ENCODE results near the gene GFRA3.

GFRA3 gene

GRCh38 chr5:138229387-138229786 is 45.0 kb downstream of the GFRA3 start:
- no peak overlapping the region for H2AFZ ChIP-seq (ENCODE audit: low read depth, low read length)
- no peaks in the 10 kb centered on the region for H3K4me1 ChIP-seq (ENCODE audit: low read length)
- H3K9me3 ChIP-seq (ENCODE audit: insufficient read depth, low read length), result peaks cover 11% of the 10 kb centered on the region; the same call in 1 of the 2 replicates
- TF ChIP-seq, protein P1, sequence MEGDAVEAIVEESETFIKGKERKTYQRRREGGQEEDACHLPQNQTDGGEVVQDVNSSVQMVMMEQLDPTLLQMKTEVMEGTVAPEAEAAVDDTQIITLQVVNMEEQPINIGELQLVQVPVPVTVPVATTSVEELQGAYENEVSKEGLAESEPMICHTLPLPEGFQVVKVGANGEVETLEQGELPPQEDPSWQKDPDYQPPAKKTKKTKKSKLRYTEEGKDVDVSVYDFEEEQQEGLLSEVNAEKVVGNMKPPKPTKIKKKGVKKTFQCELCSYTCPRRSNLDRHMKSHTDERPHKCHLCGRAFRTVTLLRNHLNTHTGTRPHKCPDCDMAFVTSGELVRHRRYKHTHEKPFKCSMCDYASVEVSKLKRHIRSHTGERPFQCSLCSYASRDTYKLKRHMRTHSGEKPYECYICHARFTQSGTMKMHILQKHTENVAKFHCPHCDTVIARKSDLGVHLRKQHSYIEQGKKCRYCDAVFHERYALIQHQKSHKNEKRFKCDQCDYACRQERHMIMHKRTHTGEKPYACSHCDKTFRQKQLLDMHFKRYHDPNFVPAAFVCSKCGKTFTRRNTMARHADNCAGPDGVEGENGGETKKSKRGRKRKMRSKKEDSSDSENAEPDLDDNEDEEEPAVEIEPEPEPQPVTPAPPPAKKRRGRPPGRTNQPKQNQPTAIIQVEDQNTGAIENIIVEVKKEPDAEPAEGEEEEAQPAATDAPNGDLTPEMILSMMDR (IDR thresholded peaks at IDR 0.05; ENCODE audit: low read depth, low read length), result no peak
- TF ChIP-seq EZH2phosphoT487 (IDR thresholded peaks at IDR 0.05; ENCODE audit: low read depth), result no peak
- H3K36me3 ChIP-seq (replicated peaks; ENCODE audit: low read depth, low read length), result no peaks in the 10 kb centered on the region
- H3K4me3 ChIP-seq (ENCODE audit: low read length), result no peak overlapping the region
- no peak overlapping the region for H3K9ac ChIP-seq (ENCODE audit: low read length)
- no peaks in the 10 kb centered on the region; the same call in 1 of the 2 replicates for H3K27me3 ChIP-seq (ENCODE audit: low read depth, low read length)
- H3K27ac ChIP-seq (ENCODE audit: low read length), result no peak overlapping the region
- H3K79me2 ChIP-seq (ENCODE audit: low read length), result no peaks in the 10 kb centered on the region
- H4K20me1 ChIP-seq (ENCODE audit: insufficient read depth, low read length), result no peaks in the 10 kb centered on the region
- H3K4me2 ChIP-seq (ENCODE audit: low read length), result no peak overlapping the region

DNA sequence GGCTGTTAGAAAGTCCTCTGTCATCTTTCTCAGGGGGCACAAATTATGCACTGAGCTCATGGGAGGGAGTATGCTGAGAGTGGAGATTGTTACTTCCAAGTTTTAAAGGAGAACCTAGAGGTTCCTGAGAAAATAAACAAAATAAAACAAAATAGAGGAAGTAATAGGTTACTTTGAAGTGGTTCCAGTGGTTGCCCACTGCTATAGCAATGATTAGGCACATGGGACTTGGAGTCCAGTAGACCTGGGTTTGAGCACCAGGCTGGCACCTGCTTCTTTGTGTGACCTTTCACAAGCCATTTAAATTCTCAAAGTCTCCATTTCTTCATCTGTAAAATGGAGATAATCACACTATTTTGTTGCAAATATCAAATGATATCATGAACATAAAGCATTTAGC is 47.5 kb downstream of the GFRA3 start:
- H3K79me2 ChIP-seq (ENCODE audit: low read length), result no peaks in the 10 kb centered on the region
- peaks cover 11% of the 10 kb centered on the region; the same call in 1 of the 2 replicates for H3K9me3 ChIP-seq (ENCODE audit: insufficient read depth, low read length)
- no peak for TF ChIP-seq EZH2phosphoT487 (IDR thresholded peaks at IDR 0.05; ENCODE audit: low read depth)
- TF ChIP-seq, protein P1 (IDR thresholded peaks at IDR 0.05; ENCODE audit: low read depth, low read length), result no peak
- H2AFZ ChIP-seq (ENCODE audit: low read depth, low read length), result no peak overlapping the region
- H4K20me1 ChIP-seq (ENCODE audit: insufficient read depth, low read length), result no peaks in the 10 kb centered on the region
- no peaks in the 10 kb centered on the region; the same call in 1 of the 2 replicates for H3K27me3 ChIP-seq (ENCODE audit: low read depth, low read length)
- no peak overlapping the region for H3K9ac ChIP-seq (ENCODE audit: low read length)
- H3K4me3 ChIP-seq (ENCODE audit: low read length), result no peak overlapping the region
- H3K4me1 ChIP-seq (ENCODE audit: low read length), result no peaks in the 10 kb centered on the region
- no peaks in the 10 kb centered on the region for H3K36me3 ChIP-seq (replicated peaks; ENCODE audit: low read depth, low read length)
- no peak overlapping the region for H3K4me2 ChIP-seq (ENCODE audit: low read length)
- H3K27ac ChIP-seq (ENCODE audit: low read length), result no peak overlapping the region

GRCh38 chr5:138224712-138225111 is 49.7 kb downstream of the GFRA3 start:
- no peak overlapping the region for H3K4me3 ChIP-seq (ENCODE audit: low read length)
- no peaks in the 10 kb centered on the region for H3K79me2 ChIP-seq (ENCODE audit: low read length)
- no peak overlapping the region for H3K27ac ChIP-seq (ENCODE audit: low read length)
- no peaks in the 10 kb centered on the region for H3K4me1 ChIP-seq (ENCODE audit: low read length)
- no peaks in the 10 kb centered on the region for H3K27me3 ChIP-seq (ENCODE audit: low read depth, low read length)
- peaks cover 11% of the 10 kb centered on the region; the same call in 1 of the 2 replicates for H3K9me3 ChIP-seq (ENCODE audit: insufficient read depth, low read length)
- no peaks in the 10 kb centered on the region for H4K20me1 ChIP-seq (ENCODE audit: insufficient read depth, low read length)
- H3K9ac ChIP-seq (ENCODE audit: low read length), result no peak overlapping the region
- no peaks in the 10 kb centered on the region for H3K36me3 ChIP-seq (replicated peaks; ENCODE audit: low read depth, low read length)
- TF ChIP-seq EZH2phosphoT487 (IDR thresholded peaks at IDR 0.05; ENCODE audit: low read depth), result no peak
- TF ChIP-seq, protein P1 (IDR thresholded peaks at IDR 0.05; ENCODE audit: low read depth, low read length), result no peak
- no peak overlapping the region for H3K4me2 ChIP-seq (ENCODE audit: low read length)
- H2AFZ ChIP-seq (ENCODE audit: low read depth, low read length), result no peak overlapping the region

GRCh38 chr5:138223532-138223931 is 50.9 kb downstream of the GFRA3 start:
- Histone ChIP-seq H3K9me3 (ENCODE audit: insufficient read depth, low read length) (peaks cover 11% of the 10 kb centered on the region; the same call in 1 of the 2 replicates), H3K79me2 (ENCODE audit: low read length) (no peaks in the 10 kb centered on the region), H3K27ac (ENCODE audit: low read length) (no peak overlapping the region), H3K27me3 (ENCODE audit: low read depth, low read length) (no peaks in the 10 kb centered on the region), H4K20me1 (ENCODE audit: insufficient read depth, low read length) (no peaks in the 10 kb centered on the region), H3K4me1 (ENCODE audit: low read length) (no peaks in the 10 kb centered on the region), H2AFZ (ENCODE audit: low read depth, low read length) (no peak overlapping the region), H3K9ac (ENCODE audit: low read length) (no peak overlapping the region), H3K4me2 (ENCODE audit: low read length) (no peak overlapping the region), H3K36me3 (replicated peaks; ENCODE audit: low read depth, low read length) (no peaks in the 10 kb centered on the region), H3K4me3 (ENCODE audit: low read length) (no peak overlapping the region)
- no peak for TF ChIP-seq EZH2phosphoT487 (IDR thresholded peaks at IDR 0.05; ENCODE audit: low read depth)
- TF ChIP-seq, protein P1 (IDR thresholded peaks at IDR 0.05; ENCODE audit: low read depth, low read length), result no peak

All from OCI-LY3 (cell line).